Mesothelial cell of epicardium (in vitro differentiated cells): Measurements from ENCODE around the gene GVQW3. TPM values are rescaled to one million over a fixed set of nuclear protein-coding genes. Genes with fewer than 3 reads are reported as not detected.
"Not testable (repeated sequence)": the region's sequence is repeated elsewhere in the genome, so short reads cannot be mapped to it uniquely, and the experiment has no call there.

ENCODE experiments used
- DNase-seq, 2 experiments: peaks; one replicate each; pipeline ENCODE4 v3.0.0; 2021; ENCODE audit warnings: low spot score in 2 of 2; ENCODE audit not compliant: unreplicated experiment in 2 of 2
- H3K27ac Mint-ChIP-seq: 2 replicates; pipeline ENCODE4 v1.8.0; 2021; ENCODE audit warnings: mixed read lengths
- H3K27me3 Mint-ChIP-seq: 2 replicates; pipeline ENCODE4 v1.8.0; 2021; ENCODE audit warnings: low read depth, mixed read lengths
- H3K36me3 Mint-ChIP-seq: 2 replicates; pipeline ENCODE4 v1.8.0; 2021; ENCODE audit warnings: mixed read lengths
- H3K4me1 Mint-ChIP-seq: 2 replicates; pipeline ENCODE4 v1.8.0; 2021; ENCODE audit warnings: mixed read lengths
- H3K4me3 Mint-ChIP-seq: 2 replicates; pipeline ENCODE4 v1.8.0; 2021; ENCODE audit warnings: mild to moderate bottlenecking, moderate library complexity, mixed read lengths
- H3K9me3 Mint-ChIP-seq: 2 replicates; pipeline ENCODE4 v1.8.0; 2021; ENCODE audit warnings: mixed read lengths
- CTCF ChIP-seq: fragments of 200-600 bp; sonication (generic); IDR thresholded peaks from one replicate; pipeline ENCODE4 v1.5.0; 2021; ENCODE audit warnings: antibody characterized with exemption; ENCODE audit not compliant: unreplicated experiment
- total RNA-seq: library from RNA; stranded (reverse); gene quantifications from 3 replicates; pipeline ENCODE4 v1.2.1, GENCODE V29; 2021

The GVQW3 gene
- total RNA-seq, 1 donor from 2014 or later: 11.4 TPM

GRCh38 chr11:76397383-76397782, 16.3 kb downstream of the GVQW3 start:
- no peak overlapping the region for H3K27ac Mint-ChIP-seq
- no peak for DNase-seq
- TF ChIP-seq CTCF: no peak
- H3K4me1 Mint-ChIP-seq: peaks cover 9% of the 10 kb centered on the region
- H3K27me3 Mint-ChIP-seq: no peaks in the 10 kb centered on the region
- no peaks in the 10 kb centered on the region for H3K36me3 Mint-ChIP-seq
- peaks cover 5% of the 10 kb centered on the region for H3K9me3 Mint-ChIP-seq
- no peak overlapping the region for H3K4me3 Mint-ChIP-seq

GRCh38 chr11:76400967-76401366, 19.8 kb downstream of the GVQW3 start:
- no peak for TF ChIP-seq CTCF
- Mint-ChIP-seq H3K27me3 (peaks cover 7% of the 10 kb centered on the region), H3K4me1 (no peaks in the 10 kb centered on the region), H3K9me3 (no peaks in the 10 kb centered on the region), H3K27ac (no peak overlapping the region), H3K36me3 (no peaks in the 10 kb centered on the region), H3K4me3 (no peak overlapping the region)
- no peak for DNase-seq

GRCh38 chr11:76401484-76401883, 20.4 kb downstream of the GVQW3 start:
- not testable (repeated sequence) for H3K4me1 Mint-ChIP-seq

GRCh38 chr11:76406359-76406758, 25.2 kb downstream of the GVQW3 start:
- H3K4me1 Mint-ChIP-seq: no peaks in the 10 kb centered on the region
- DNase-seq: no peak
- no peak overlapping the region for H3K4me3 Mint-ChIP-seq
- TF ChIP-seq CTCF: no peak
- H3K27ac Mint-ChIP-seq: no peak overlapping the region
- H3K27me3 Mint-ChIP-seq: peaks cover 7% of the 10 kb centered on the region
- H3K36me3 Mint-ChIP-seq: no peaks in the 10 kb centered on the region
- H3K9me3 Mint-ChIP-seq: no peaks in the 10 kb centered on the region

More at GRCh38 chr11:76401484-76401883, 20.4 kb downstream of the GVQW3 start:
- not testable (repeated sequence) for H3K27me3 Mint-ChIP-seq, H3K27ac Mint-ChIP-seq, H3K9me3 Mint-ChIP-seq, DNase-seq, H3K36me3 Mint-ChIP-seq, H3K4me3 Mint-ChIP-seq

GRCh38 chr11:76408171-76408965, 27.2 kb downstream of the GVQW3 start:
- Mint-ChIP-seq H3K27me3 (peaks cover 7% of the 10 kb centered on the region), H3K27ac (no peak overlapping the region), H3K9me3 (no peaks in the 10 kb centered on the region), H3K4me1 (no peaks in the 10 kb centered on the region), H3K4me3 (no peak overlapping the region), H3K36me3 (no peaks in the 10 kb centered on the region)
- no peak for TF ChIP-seq CTCF
- no peak for DNase-seq

- Mint-ChIP-seq H3K9me3 (no peaks in the 10 kb centered on the region), H3K36me3 (no peaks in the 10 kb centered on the region), H3K4me3 (no peak overlapping the region), H3K27ac (no peak overlapping the region), H3K27me3 (no peaks in the 10 kb centered on the region), H3K4me1 (no peaks in the 10 kb centered on the region)
- no peak for DNase-seq
- no peak for TF ChIP-seq CTCF
Measured at GRCh38 chr11:76410851-76411357, 29.8 kb downstream of the GVQW3 start.
